ENCODE results near the gene OAF. TPM values are rescaled to one million over a fixed set of nuclear protein-coding genes. Genes with fewer than 3 reads are reported as not detected.

OAF gene
- total RNA-seq, 1 experiment from 2014 or later, result 97.1 TPM

GRCh38 chr11:120212926-120213325, 2.1 kb downstream of the OAF start:
- no peaks in the 10 kb centered on the region for H3K9me3 ChIP-seq (ENCODE audit: low read length)
- peak overlapping the region; percentile 91 for H3K4me2 ChIP-seq (ENCODE audit: low read length)
- H3K27ac ChIP-seq (ENCODE audit: low read length), result peak overlapping the region; percentile 32
- ATAC-seq (peak; percentile 36), DNase-seq (peak; percentile 68)
- H3F3A ChIP-seq (ENCODE audit: low read length, unreplicated experiment), result no peaks in the 10 kb centered on the region
- peaks cover 24% of the 10 kb centered on the region; the same call in 1 of the 2 replicates for H4K20me1 ChIP-seq (ENCODE audit: low read length)
- TF ChIP-seq, protein P1, sequence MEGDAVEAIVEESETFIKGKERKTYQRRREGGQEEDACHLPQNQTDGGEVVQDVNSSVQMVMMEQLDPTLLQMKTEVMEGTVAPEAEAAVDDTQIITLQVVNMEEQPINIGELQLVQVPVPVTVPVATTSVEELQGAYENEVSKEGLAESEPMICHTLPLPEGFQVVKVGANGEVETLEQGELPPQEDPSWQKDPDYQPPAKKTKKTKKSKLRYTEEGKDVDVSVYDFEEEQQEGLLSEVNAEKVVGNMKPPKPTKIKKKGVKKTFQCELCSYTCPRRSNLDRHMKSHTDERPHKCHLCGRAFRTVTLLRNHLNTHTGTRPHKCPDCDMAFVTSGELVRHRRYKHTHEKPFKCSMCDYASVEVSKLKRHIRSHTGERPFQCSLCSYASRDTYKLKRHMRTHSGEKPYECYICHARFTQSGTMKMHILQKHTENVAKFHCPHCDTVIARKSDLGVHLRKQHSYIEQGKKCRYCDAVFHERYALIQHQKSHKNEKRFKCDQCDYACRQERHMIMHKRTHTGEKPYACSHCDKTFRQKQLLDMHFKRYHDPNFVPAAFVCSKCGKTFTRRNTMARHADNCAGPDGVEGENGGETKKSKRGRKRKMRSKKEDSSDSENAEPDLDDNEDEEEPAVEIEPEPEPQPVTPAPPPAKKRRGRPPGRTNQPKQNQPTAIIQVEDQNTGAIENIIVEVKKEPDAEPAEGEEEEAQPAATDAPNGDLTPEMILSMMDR (conservative IDR thresholded peaks at IDR 0.05; ENCODE audit: low read depth, low read length), result no peak
- TF ChIP-seq EZH2 (IDR thresholded peaks at IDR 0.05; ENCODE audit: low read length, unreplicated experiment) (no peak), EZH2phosphoT487 (IDR thresholded peaks at IDR 0.05; ENCODE audit: borderline replicate concordance, low read length) (no peak)
- H3K9me2 ChIP-seq (replicated peaks; ENCODE audit: low read length), result no peaks in the 10 kb centered on the region
- ChIA-PET POLR2A (ENCODE audit: unreplicated experiment) (interaction anchor here (0.6 kb wide), 2 partner anchors 31 to 84 kb away, joined by 4 to 7 read pairs; no protein-coding TSS in a partner anchor), CTCF (interaction anchor here (1.0 to 1.6 kb wide), 3 partner anchors 44 to 91 kb away, joined by 3 to 12 read pairs (median 9); no protein-coding TSS in a partner anchor)
- peaks cover 10% of the 10 kb centered on the region for H3K36me3 ChIP-seq (ENCODE audit: low read depth, low read length)
- H2AFZ ChIP-seq (ENCODE audit: low read length), result no peak overlapping the region
- peak overlapping the region; percentile 76 for H3K9ac ChIP-seq (ENCODE audit: low read length)
- peaks cover 61% of the 10 kb centered on the region for H3K4me1 ChIP-seq (ENCODE audit: insufficient read depth, low read length)
- H3K27me3 ChIP-seq (ENCODE audit: low read length), result no peaks in the 10 kb centered on the region
- intact Hi-C loops (cut with micrococcal nuclease), result loop anchor here (2.0 to 5.0 kb wide), 2 partner anchors 30 to 41 kb away; no protein-coding TSS in a partner anchor
- BruUV-seq (replicated peaks), result no TSS peak
- H3K79me2 ChIP-seq (ENCODE audit: low read length), result peaks cover 47% of the 10 kb centered on the region
- H3K4me3 ChIP-seq (ENCODE audit: low read length), result peak overlapping the region; percentile 77

GRCh38 chr11:120214581-120214980, 3.7 kb downstream of the OAF start:
- H3K36me3 ChIP-seq (ENCODE audit: low read depth, low read length), result peaks cover 10% of the 10 kb centered on the region
- H2AFZ ChIP-seq (ENCODE audit: low read length), result no peak overlapping the region
- no peaks in the 10 kb centered on the region for H3K9me2 ChIP-seq (replicated peaks; ENCODE audit: low read length)
- no peaks in the 10 kb centered on the region for H3F3A ChIP-seq (ENCODE audit: low read length, unreplicated experiment)
- peaks cover 46% of the 10 kb centered on the region for H3K4me1 ChIP-seq (ENCODE audit: insufficient read depth, low read length)
- no peak overlapping the region for H3K9ac ChIP-seq (ENCODE audit: low read length)
- CTCF ChIA-PET, result interaction anchor here (1.1 kb wide), 1 partner anchor 85 kb away, joined by 4 read pairs; no protein-coding TSS in a partner anchor
- no peak overlapping the region for H3K4me3 ChIP-seq (ENCODE audit: low read length)
- H3K27me3 ChIP-seq (ENCODE audit: low read length), result no peaks in the 10 kb centered on the region
- ATAC-seq, result no peak
- POLR2A ChIA-PET (ENCODE audit: unreplicated experiment), result no interaction called here
- no peak overlapping the region for H3K27ac ChIP-seq (ENCODE audit: low read length)
- no peak for DNase-seq
- no peak for TF ChIP-seq EZH2 (IDR thresholded peaks at IDR 0.05; ENCODE audit: low read length, unreplicated experiment)
- no peak for TF ChIP-seq EZH2phosphoT487 (IDR thresholded peaks at IDR 0.05; ENCODE audit: borderline replicate concordance, low read length)
- H3K9me3 ChIP-seq (ENCODE audit: low read length), result no peaks in the 10 kb centered on the region
- intact Hi-C loops (cut with micrococcal nuclease), result loop anchor here (5.0 kb wide), 1 partner anchor 42 kb away; no protein-coding TSS in a partner anchor
- H4K20me1 ChIP-seq (ENCODE audit: low read length), result peaks cover 24% of the 10 kb centered on the region; the same call in 1 of the 2 replicates
- no TSS peak for BruUV-seq (replicated peaks)
- no peak overlapping the region for H3K4me2 ChIP-seq (ENCODE audit: low read length)
- peaks cover 47% of the 10 kb centered on the region for H3K79me2 ChIP-seq (ENCODE audit: low read length)

DNA sequence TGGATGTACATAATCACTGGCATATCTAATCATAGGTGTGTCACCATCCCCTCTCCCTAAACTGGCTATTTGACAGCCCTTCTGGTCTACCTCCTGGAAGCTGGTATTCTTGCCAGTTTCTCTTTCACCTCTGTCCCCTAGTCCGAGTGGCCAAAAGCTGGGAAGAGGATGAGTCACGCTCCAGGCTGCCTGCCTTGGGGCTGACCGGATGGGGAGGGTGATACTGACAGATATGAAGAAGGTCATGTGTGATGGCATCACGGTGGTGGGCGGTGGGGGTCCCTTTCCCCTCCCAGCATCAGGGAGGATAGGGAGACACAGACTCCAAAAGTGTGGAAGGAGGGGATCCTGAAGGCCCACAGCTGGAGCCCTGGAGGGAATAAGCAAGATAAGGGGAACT, 4.8 kb downstream of the OAF start:
- ChIA-PET POLR2A (ENCODE audit: unreplicated experiment) (no interaction called here), CTCF (no interaction called here)
- Histone ChIP-seq H3K9me2 (replicated peaks; ENCODE audit: low read length) (no peaks in the 10 kb centered on the region), H3K4me2 (ENCODE audit: low read length) (peak overlapping the region; percentile 56), H3K27ac (ENCODE audit: low read length) (0 out of 2 replicates have a peak overlapping the region, but pooled peaks have one; percentile 7), H3K27me3 (ENCODE audit: low read length) (no peaks in the 10 kb centered on the region), H3F3A (ENCODE audit: low read length, unreplicated experiment) (no peaks in the 10 kb centered on the region), H3K9me3 (ENCODE audit: low read length) (no peaks in the 10 kb centered on the region), H3K4me3 (ENCODE audit: low read length) (no peak overlapping the region), H4K20me1 (ENCODE audit: low read length) (peaks cover 24% of the 10 kb centered on the region; the same call in 1 of the 2 replicates), H3K36me3 (ENCODE audit: low read depth, low read length) (peaks cover 10% of the 10 kb centered on the region), H3K4me1 (ENCODE audit: insufficient read depth, low read length) (peaks cover 38% of the 10 kb centered on the region), H3K79me2 (ENCODE audit: low read length) (peaks cover 47% of the 10 kb centered on the region), H2AFZ (ENCODE audit: low read length) (no peak overlapping the region), H3K9ac (ENCODE audit: low read length) (no peak overlapping the region)
- BruUV-seq (replicated peaks), result no TSS peak
- DNase-seq (peak; percentile 71), ATAC-seq (peak; percentile 48)
- intact Hi-C loops (cut with micrococcal nuclease), result no loop called here
- TF ChIP-seq EZH2 (IDR thresholded peaks at IDR 0.05; ENCODE audit: low read length, unreplicated experiment) (no peak), EZH2phosphoT487 (IDR thresholded peaks at IDR 0.05; ENCODE audit: borderline replicate concordance, low read length) (no peak)
- TF ChIP-seq, protein P1 (conservative IDR thresholded peaks at IDR 0.05; ENCODE audit: low read depth, low read length), result no peak
